Measurements from ENCODE around the gene SDC3.
"Not testable (repeated sequence)": the region's sequence is repeated elsewhere in the genome, so short reads cannot be mapped to it uniquely, and the experiment has no call there.

Gene SDC3, protein sequence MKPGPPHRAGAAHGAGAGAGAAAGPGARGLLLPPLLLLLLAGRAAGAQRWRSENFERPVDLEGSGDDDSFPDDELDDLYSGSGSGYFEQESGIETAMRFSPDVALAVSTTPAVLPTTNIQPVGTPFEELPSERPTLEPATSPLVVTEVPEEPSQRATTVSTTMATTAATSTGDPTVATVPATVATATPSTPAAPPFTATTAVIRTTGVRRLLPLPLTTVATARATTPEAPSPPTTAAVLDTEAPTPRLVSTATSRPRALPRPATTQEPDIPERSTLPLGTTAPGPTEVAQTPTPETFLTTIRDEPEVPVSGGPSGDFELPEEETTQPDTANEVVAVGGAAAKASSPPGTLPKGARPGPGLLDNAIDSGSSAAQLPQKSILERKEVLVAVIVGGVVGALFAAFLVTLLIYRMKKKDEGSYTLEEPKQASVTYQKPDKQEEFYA

GRCh38 chr1:30908696-30909364 is at the start of gene SDC3:
Gene SDC3, minus strand, starts transcription at chr1:30908758. Its CDS starts 172 bp downstream, at chr1:30908586.
- DNase-seq, result no peak

DNA sequence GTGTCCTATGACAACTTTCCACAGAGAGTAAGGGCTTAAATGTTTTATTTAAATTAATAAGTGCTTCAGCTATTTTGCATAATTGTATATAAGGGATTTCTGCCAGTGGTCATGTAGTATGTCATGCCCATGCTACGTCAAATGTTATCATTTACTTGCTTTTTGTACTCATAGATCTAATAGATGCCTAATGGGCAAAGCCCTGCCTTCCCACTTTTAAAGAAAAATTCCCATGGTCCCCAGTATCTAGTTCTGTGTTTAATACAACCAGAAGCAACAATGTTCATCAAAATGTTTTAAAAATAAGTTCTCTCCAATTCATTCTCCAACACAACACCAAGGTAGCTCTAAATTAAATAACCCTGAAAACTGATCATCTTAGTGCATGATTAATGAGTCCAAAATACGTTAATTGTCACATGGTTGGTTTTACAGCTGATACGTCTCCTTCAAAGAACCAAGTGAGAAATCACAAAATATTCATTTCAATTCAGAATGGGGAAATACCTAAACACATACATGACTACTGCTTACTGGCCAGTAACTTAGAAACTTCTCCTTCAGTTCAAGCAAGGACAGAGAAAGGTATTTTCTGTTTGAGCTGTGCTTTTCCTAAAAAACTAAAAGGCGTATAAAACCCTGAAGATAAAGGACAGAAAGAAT is 49.1 kb upstream of the SDC3 start:
- no peak for DNase-seq

DNA sequence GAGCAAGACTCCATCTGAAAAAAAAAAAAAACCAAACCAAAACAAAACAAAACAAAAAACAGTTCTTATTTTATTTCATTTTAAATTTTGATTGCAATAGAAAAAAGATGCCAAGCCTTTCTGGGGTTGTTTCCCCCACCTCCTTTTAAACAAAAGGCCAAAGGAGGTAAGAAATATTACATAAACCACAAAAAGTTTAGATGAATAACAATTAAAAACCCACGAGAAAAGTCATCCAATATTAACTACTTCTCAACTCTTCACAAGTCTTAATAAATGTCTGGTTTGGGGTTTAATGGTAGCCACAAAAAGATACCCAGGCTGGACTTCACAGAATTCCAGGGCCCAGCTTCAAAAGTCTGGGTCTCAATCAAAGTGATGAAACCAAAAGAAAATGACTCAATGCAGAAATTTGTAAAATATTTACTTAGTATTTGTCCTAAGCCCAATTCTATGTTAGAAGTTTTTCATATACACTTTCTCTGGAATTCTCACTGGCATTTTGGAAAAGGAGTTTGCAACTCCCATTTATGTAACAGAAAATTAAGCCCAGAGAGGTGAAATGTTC is 47.0 kb upstream of the SDC3 start:
- DNase-seq, result no peak

DNA sequence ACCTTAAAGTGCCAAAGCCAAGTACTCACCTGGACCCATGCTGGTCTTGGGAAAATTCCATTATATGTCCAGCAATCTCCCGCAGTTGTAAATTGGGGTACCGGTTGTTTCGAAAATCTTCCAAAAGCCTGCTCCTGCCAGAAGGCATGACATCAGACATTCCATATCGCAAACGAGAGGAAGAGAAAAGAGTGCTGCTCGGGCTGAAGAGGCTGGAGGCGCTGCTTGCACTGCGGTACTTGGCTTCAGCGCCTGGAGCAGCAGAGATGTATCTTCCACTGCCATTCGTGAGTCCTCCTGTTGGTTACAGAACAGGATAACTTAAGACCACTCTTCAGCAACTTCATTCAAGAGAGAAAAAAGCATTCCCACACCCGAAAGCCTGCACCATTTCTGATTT is 45.1 kb upstream of the SDC3 start:
- DNase-seq, result no peak

GRCh38 chr1:30952098-30952497 is 43.5 kb upstream of the SDC3 start:
- no peak for DNase-seq

GRCh38 chr1:30950700-30951099 is 42.1 kb upstream of the SDC3 start:
- no peak for DNase-seq

DNA sequence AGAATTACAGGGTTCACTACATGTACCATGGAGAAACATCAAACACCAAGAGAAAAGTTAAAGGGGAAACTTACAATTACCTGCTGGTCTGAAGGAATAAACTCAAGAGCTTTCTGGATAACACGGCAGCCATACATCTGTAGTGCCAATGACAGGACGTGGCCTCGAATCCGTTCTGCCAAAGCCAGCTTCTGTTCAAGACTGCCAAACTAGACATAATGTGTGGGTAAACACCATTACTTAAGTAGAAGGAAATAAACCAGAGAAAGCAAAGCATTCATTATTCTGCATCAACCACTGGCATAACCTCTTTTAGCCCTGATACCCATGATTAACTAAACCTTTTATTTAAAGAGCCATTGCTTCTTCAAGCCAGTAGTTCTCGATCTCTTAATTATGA is 41.5 kb upstream of the SDC3 start:
- peak; percentile 50 for DNase-seq

GRCh38 chr1:30949487-30949838 is 40.9 kb upstream of the SDC3 start:
- not testable (repeated sequence) for DNase-seq

DNA sequence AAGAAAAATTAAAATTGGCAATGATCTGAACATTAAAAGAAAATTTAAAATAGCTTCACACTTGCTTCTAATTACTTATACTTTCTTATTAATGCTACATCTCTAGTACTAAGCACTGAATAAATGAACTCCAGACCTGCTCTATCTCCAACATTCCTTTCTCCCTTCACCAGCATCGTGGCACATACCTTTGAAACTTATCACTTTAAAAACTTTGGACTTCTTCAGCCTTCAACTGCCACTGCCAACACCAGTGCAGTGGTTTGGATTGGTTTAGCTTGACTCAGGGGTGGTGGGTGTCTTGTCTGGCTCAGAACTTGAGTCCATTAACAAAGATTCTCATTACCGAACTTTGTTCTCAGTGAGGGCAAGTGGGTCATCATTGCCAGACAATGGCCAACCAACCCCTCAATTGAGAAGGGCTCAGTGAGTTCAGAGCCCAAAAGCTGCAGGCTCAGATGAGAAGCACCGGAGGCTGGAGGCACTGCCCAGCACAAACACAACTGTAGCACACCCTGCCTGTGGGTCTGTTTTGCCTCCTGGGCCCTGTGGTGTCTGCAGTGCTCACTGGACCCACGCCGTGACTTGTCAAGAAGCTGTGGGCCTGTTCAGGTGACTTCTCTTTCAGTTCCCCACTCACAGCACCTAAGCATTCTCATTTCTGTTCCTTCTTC is 40.4 kb upstream of the SDC3 start:
- DNase-seq, result not testable (repeated sequence)

DNA sequence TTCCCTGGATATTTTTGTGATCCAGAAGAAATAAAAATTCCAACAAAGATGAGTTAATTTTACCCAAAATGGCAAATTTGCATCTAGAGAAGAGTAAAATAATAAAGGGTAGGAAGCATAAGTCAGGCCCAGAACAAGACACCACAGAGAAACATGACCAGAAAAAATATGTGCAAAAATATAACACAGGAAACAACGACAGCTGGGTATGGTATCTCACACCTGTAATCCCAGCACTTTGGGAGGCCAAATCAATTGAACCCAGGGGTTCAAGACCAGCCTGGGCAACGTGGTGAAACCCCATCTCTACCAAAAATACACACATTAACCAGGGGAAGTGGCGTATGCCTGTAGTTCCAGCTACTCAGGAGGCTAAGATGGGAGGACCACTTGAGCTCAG is 39.7 kb upstream of the SDC3 start:
- DNase-seq, result no peak

DNA sequence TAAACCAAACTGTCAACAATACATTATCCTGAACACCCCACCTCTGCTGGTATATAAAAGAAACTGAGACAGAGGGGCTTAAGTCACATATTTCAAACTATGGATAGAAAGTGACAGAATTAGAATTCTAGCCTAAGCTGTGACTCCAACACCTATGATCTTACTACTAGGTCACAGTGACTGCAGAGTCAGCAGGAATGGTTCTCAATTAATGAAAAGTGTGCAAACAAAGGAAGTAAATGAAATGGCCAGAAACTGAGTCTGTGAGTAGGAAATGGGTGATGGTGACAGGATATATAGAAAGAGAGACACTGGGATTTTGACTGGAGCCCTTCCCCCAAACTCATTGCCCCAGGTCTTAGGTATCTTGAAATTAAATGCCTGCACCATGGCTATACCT is 38.7 kb upstream of the SDC3 start:
- no peak for DNase-seq

DNA sequence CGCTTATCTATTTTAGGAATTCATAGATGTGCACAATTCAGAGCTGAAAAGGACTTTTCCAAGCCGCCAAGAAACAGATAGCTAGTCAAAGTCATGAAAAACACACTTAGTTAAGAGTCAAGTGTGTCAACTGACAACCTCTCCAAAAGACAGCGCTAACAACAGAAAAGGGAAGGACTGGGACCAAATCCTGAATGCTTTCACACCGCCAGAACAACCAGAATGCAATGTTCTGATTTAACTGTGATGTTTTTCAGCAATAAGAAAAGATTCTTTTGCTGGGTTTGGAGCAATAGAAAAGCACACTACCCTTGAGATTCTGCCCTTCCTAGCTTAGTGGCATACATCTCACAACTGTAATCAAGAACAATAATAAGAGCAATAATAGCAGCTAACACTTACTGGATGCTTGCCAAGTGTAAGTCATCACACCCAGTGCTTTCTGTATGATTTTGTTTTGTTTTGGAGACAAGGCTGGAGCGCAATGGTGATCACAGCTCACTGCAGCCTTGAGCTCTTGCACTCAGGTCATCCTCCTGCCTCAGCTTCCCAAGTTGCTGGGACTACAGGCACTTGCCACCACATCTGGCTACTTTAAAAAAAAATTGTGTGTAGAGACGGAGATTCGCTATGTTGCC is 33.9 kb upstream of the SDC3 start:
- DNase-seq, result peak; percentile 34

DNA sequence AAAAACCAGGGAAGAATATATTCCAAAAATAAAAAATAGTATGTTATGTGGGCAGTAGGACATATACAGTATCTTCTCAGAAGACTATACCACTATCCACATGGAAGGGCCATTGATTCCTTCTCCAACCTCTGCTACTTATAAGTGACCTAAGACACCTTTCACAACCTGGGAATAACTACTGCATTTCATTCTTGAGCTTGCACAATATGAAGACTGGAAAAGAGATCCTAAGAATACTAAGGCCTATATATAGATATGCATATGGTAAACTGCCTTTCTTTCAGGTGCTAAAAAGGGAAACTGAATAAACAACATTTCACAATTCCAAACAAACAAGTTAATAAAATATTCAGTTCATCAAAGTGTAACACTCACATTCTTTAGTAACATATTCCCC is 32.0 kb upstream of the SDC3 start:
- no peak for DNase-seq

DNA sequence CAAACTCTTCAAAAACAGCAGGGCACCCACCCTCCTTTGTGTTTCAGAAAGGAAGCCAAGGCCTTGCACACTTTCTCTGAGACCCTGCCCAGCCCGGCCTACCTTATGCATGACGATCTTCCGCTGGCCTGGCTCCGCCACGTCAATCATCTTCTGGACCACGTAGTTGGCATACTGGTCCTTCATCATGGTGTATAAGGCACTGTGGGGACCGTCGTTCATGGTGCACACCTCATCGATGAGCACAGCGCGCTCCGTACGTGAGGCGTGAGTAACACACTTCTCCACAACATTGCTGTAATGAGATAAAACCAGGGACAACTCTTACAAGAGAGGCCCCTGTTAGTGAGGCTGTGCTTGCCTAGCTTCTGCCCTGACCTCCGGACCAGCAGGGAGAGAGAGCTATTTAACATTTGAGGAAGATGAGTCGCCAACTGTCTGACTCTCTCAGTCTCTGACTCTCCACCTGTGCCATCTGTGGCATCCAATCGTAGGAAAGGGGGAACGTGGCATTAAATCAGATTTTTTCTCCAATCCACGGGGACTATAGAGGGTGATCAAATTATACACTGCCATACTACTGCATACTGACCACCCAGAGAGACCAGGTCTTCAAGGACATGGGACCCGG is 28.1 kb upstream of the SDC3 start:
- no peak for DNase-seq

DNA sequence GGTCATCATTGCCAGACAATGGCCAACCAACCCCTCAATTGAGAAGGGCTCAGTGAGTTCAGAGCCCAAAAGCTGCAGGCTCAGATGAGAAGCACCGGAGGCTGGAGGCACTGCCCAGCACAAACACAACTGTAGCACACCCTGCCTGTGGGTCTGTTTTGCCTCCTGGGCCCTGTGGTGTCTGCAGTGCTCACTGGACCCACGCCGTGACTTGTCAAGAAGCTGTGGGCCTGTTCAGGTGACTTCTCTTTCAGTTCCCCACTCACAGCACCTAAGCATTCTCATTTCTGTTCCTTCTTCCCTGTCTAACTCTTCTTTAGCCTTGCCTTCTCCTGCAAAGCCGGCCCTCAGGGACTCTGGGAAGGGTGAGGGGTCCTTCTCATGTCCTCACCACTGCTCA is 27.2 kb upstream of the SDC3 start:
- DNase-seq, result not testable (repeated sequence)

- no peak for DNase-seq
Observed at GRCh38 chr1:30934613-30935012, 26.1 kb upstream of the SDC3 start.

DNA sequence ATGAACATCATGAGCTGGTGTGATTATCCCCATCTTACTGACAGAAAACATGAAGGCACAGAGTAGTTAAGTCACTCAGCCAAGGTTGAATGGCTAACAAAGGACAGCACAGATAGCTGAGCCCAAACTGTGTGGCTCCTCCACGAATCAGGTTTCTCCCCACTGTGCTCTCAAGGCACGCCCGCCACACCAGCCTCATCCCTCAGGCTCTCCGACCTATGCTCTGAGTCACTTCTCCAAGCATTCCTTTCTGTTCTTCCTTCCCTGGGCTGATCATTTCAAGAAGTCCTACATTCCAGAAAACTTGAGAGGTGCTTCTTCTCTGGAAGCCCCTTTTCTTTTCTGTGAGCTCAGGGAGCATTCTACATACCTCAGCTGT is 25.3 kb upstream of the SDC3 start:
- no peak for DNase-seq

DNA sequence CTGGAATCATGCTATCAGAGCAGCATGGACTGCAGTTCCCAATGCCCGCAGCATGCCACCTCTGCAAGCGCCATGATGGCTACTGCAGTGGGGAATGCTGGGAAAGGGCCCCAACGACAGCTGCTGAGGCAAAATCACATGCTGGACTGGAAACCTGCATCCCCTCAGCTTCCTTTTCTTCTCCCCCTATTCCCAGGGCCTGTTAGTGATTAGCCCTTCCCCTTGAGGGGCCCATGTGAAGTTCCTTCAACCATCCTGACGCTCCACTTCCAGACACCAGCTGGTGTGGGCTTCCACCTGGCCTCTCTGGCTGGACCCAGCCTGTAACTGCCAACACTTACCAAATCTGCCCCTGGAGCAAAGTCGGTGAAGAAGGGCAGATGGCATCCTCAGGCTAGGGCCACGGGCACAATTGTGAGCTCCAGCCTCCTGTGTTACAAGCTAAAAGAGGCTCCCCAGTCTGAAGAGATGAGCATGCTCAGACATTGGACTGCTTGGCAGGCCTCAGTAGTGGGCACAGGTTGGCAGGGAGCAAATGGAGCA is 22.1 kb upstream of the SDC3 start:
- DNase-seq, result no peak

GRCh38 chr1:30929944-30930525 is 21.5 kb upstream of the SDC3 start:
- DNase-seq, result no peak

DNA sequence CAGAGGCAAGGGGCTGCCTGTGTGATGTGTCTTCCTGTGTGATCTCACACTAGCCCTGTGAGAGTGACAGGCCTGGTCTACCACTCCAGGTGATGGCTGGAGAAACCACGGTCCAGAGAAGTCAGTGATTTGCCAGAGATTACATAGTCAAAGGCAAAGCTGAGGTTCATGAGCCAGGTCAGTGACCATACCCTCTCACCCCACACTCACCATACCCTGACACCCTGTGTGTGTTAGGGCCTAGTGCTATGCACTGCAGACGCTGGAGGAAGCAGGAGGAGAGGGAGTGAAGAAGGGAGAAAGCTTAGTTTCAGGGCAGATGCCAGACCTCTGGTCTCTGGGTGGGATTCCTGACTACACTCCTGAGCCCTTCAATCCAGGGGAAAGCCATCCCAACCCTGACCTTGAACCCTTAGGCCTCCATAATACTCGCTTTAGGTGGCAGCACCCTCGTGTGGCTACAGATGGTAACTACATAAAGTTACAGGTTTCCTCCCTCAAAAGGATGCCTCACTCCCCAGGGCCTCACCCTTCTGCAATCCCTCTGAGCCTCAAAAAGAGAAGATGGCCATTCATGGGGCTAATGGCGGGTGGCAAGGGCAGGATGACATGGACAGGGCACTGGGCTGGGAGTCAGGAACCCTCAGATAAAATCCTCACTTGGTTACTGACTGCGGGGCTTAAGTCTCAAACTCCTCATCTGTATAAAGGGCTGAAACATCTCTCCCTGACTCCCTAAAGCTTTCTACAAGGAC is 20.8 kb upstream of the SDC3 start:
- no peak for DNase-seq

DNA sequence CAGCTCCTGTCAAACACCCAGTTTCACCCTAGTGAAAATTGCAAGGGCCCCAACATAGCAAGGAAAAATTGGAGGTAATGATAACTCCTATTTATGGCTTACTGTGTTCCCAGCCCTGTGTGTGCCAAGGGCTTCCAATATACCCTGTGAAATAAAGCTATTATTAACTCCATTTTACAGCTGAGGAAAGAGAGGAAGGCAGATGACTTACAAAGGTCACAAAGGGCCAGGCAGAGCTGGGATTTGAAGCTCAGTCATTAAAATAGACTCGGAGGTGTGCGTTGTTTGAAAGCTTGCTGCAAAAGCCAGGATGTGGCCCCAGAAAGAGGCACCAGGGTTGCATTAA is 20.2 kb upstream of the SDC3 start:
- no peak for DNase-seq
